GM12874 (cell line): ENCODE results near the gene VTI1A.

ENCODE experiments used
- CTCF ChIP-seq: IDR thresholded peaks from 2 replicates; pipeline ENCODE4 v1.5.1; 2011; ENCODE audit warnings: low read depth, mild to moderate bottlenecking, control low read depth, low read length, moderate library complexity; ENCODE audit not compliant: insufficient read depth

Gene VTI1A

GRCh38 chr10:112805254-112805590 lies 358.2 kb downstream of the VTI1A start:
- no peak for TF ChIP-seq CTCF

GRCh38 chr10:112805701-112806100 lies 358.7 kb downstream of the VTI1A start:
- no peak for TF ChIP-seq CTCF

GRCh38 chr10:112807013-112807412 lies 360.0 kb downstream of the VTI1A start:
- no peak for TF ChIP-seq CTCF

- no peak for TF ChIP-seq CTCF
These were observed 362.7 kb downstream of the VTI1A start for GRCh38 chr10:112809736-112810135.

- no peak for TF ChIP-seq CTCF
These were observed 363.7 kb downstream of the VTI1A start for GRCh38 chr10:112810711-112811151.

- no peak for TF ChIP-seq CTCF
These were observed 364.9 kb downstream of the VTI1A start for GRCh38 chr10:112811741-112812551.

GRCh38 chr10:112812586-112812985 lies 365.6 kb downstream of the VTI1A start:
- TF ChIP-seq CTCF: no peak
